Liver (tissue), 9 donors: ENCODE measurements around the gene LY6G6C. TPM values are rescaled to one million over a fixed set of nuclear protein-coding genes. Genes with fewer than 3 reads are reported as not detected.

Source experiments
- DNase-seq: peaks from one replicate; pipeline ENCODE4 v3.0.0-alpha.2; 2017; ENCODE audit warnings: low spot score
- H3K27ac ChIP-seq, 2 donors: one replicate each; pipeline ENCODE4 v1.7.0; 2013; ENCODE audit warnings: inconsistent platforms in 2 of 2, low read length in 2 of 2, control low read depth in 1 of 2, low read depth in 1 of 2, mild to moderate bottlenecking in 1 of 2
- H3K27me3 ChIP-seq, 4 donors: one replicate each; pipeline versions ENCODE4 v1.6.1 to v1.7.0; 2013; ENCODE audit warnings: low read length in 3 of 4, inconsistent platforms in 1 of 4, mild to moderate bottlenecking in 1 of 4, moderate library complexity in 1 of 4; ENCODE audit not compliant: control insufficient read depth in 4 of 4, insufficient read depth in 4 of 4
- H3K36me3 ChIP-seq, 4 donors: one replicate each; pipeline versions ENCODE4 v1.6.1 to v1.7.0; 2013; ENCODE audit warnings: low read length in 3 of 4, mild to moderate bottlenecking in 3 of 4, low read depth in 1 of 4, moderate library complexity in 1 of 4; ENCODE audit not compliant: control insufficient read depth in 4 of 4, insufficient read depth in 3 of 4
- H3K4me1 ChIP-seq, 4 donors: one replicate each; pipeline versions ENCODE4 v1.6.1 to v1.7.0; 2013; ENCODE audit warnings: low read length in 3 of 4, mild to moderate bottlenecking in 3 of 4, moderate library complexity in 1 of 4; ENCODE audit not compliant: control insufficient read depth in 4 of 4, insufficient read depth in 4 of 4
- H3K4me3 ChIP-seq, 3 donors: one replicate each; pipeline versions ENCODE4 v1.6.1 to v1.7.0; 2013; ENCODE audit warnings: low read length in 3 of 3, control low read depth in 1 of 3, low read depth in 1 of 3, mild to moderate bottlenecking in 1 of 3
- H3K9ac ChIP-seq, 2 donors: one replicate each; pipeline ENCODE4 v1.7.0; 2013; ENCODE audit warnings: low read length in 2 of 2, mild to moderate bottlenecking in 2 of 2, moderate library complexity in 2 of 2, control low read depth in 1 of 2, low read depth in 1 of 2
- H3K9me3 ChIP-seq, 4 donors: one replicate each; pipeline versions ENCODE4 v1.6.1 to v1.7.0; 2013; ENCODE audit warnings: low read length in 3 of 4; ENCODE audit not compliant: control insufficient read depth in 4 of 4
- ATF3 ChIP-seq: IDR thresholded peaks from 2 replicates; pipeline ENCODE4 v1.6.1; 2016; ENCODE audit warnings: antibody characterized with exemption
- EGR1 ChIP-seq, 2 donors: IDR thresholded peaks; 2 replicates each; pipeline ENCODE4 v1.6.1; 2016 to 2018; ENCODE audit warnings: antibody characterized with exemption in 2 of 2, low read depth in 2 of 2
- FOXA1 ChIP-seq: IDR thresholded peaks from 2 replicates; pipeline ENCODE4 v1.6.1; 2016; ENCODE audit warnings: antibody characterized with exemption
- FOXA2 ChIP-seq: IDR thresholded peaks from 2 replicates; pipeline ENCODE4 v1.6.1; 2016; ENCODE audit warnings: antibody characterized with exemption
- GABPA ChIP-seq, 2 donors: IDR thresholded peaks in 1 of 2; conservative IDR thresholded peaks in 1 of 2; 2 replicates each; pipeline ENCODE4 v1.6.1; 2016; ENCODE audit warnings: antibody characterized with exemption in 2 of 2, mild to moderate bottlenecking in 1 of 2, moderate library complexity in 1 of 2
- HNF4A ChIP-seq, 2 donors: conservative IDR thresholded peaks; 2 replicates each; pipeline ENCODE4 v1.6.1; 2016; ENCODE audit warnings: antibody characterized with exemption in 2 of 2, mild to moderate bottlenecking in 2 of 2
- HNF4G ChIP-seq: IDR thresholded peaks from 2 replicates; pipeline ENCODE4 v1.6.1; 2016; ENCODE audit warnings: antibody characterized with exemption
- MAX ChIP-seq: IDR thresholded peaks from 2 replicates; pipeline ENCODE4 v1.6.1; 2016; ENCODE audit warnings: antibody characterized with exemption
- RAD21 ChIP-seq, 2 donors: IDR thresholded peaks; 2 replicates each; pipeline ENCODE4 v1.6.1; 2016; ENCODE audit warnings: antibody characterized with exemption in 2 of 2, mild to moderate bottlenecking in 2 of 2
- REST ChIP-seq: IDR thresholded peaks from 2 replicates; pipeline ENCODE4 v1.6.1; 2016; ENCODE audit warnings: antibody characterized with exemption, mild to moderate bottlenecking
- SP1 ChIP-seq: IDR thresholded peaks from 2 replicates; pipeline ENCODE4 v1.6.1; 2018; ENCODE audit warnings: antibody characterized with exemption, mild to moderate bottlenecking
- TAF1 ChIP-seq: conservative IDR thresholded peaks from 2 replicates; pipeline ENCODE4 v1.6.1; 2016; ENCODE audit warnings: antibody characterized with exemption, mild to moderate bottlenecking
- YY1 ChIP-seq: IDR thresholded peaks from 2 replicates; pipeline ENCODE4 v1.6.1; 2016; ENCODE audit warnings: antibody characterized with exemption, mild to moderate bottlenecking
- ZBTB33 ChIP-seq: IDR thresholded peaks from 2 replicates; pipeline ENCODE4 v1.6.1; 2016; ENCODE audit warnings: antibody characterized with exemption
- WGBS: extraction: QIAGEN DNeasy Blood & Tissue Kit; methylation state at CpG from one replicate; pipeline ENCODE4 v1.1.7; 2013; 5-methylcytosine and 5-hydroxymethylcytosine counted together
- polyA plus RNA-seq, 2 donors: library from polyadenylated mRNA; stranded (reverse) in 1 of 2; unstranded in 1 of 2; fragments of 200-250 nt in 1 of 2; fragments of >200 nt in 1 of 2; fragmentation: Nextera tagmentation in 1 of 2; extraction: Ambion mirVana in 1 of 2; gene quantifications; one replicate each; pipeline versions ENCODE4 v1.2.1 to v1.2.3, GENCODE V29; 2013 to 2015
- total RNA-seq, 2 donors: library from RNA; depleted of rRNA; stranded (reverse); fragments of >200 nt; gene quantifications; one replicate each; pipeline ENCODE4 v1.2.3, GENCODE V29; 2014
- donor health status: healthy.
- donor health status: healthy.
- donor health status: healthy.
- donor health status: healthy.
- donor health status: healthy.

LY6G6C gene
- total and polyA plus RNA-seq, 4 donors, result not detected

GRCh38 chr6:31762878-31763618 lies 41.5 kb upstream of the LY6G6C start:
- Histone ChIP-seq H3K36me3 (no peaks in the 10 kb centered on the region), H3K27me3 (no peaks in the 10 kb centered on the region), H3K4me1 (no peaks in the 10 kb centered on the region), H3K4me3 (no peak overlapping the region), H3K9ac (no peak overlapping the region), H3K9me3 (no peaks in the 10 kb centered on the region), H3K27ac (no peak overlapping the region)
- DNase-seq, result no peak
- WGBS, result 83% methylated on average over 8 of the region's 8 CpGs
- no peak for TF ChIP-seq YY1
- TF ChIP-seq MAX, result no peak
- TF ChIP-seq ZBTB33, result no peak
- TF ChIP-seq FOXA1, result no peak

- no peaks in the 10 kb centered on the region for H3K27me3 ChIP-seq
- WGBS, result 84% methylated on average over 4 of the region's 4 CpGs
- no peak within 1 kb of the TSS for H3K9ac ChIP-seq
- no peak within 1 kb of the TSS for H3K27ac ChIP-seq
- H3K36me3 ChIP-seq, result no peaks in the 10 kb centered on the region
- DNase-seq, result no peak
- TF ChIP-seq SP1 (no peak), TAF1 (no peak), REST (no peak), HNF4G (no peak)
- H3K9me3 ChIP-seq, result no peaks in the 10 kb centered on the region
- no peak within 1 kb of the TSS for H3K4me3 ChIP-seq
- no peaks in the 10 kb centered on the region for H3K4me1 ChIP-seq
These were observed 40.8 kb upstream of the LY6G6C start, which contains the start of gene SAPCD1 for GRCh38 chr6:31762356-31762755. SAPCD1 (plus strand) TSS chr6:31762656; CDS start chr6:31763055, 399 bp downstream.

GRCh38 chr6:31761343-31761742 lies 39.8 kb upstream of the LY6G6C start:
- Histone ChIP-seq H3K9ac (no peak overlapping the region), H3K9me3 (no peaks in the 10 kb centered on the region), H3K4me1 (no peaks in the 10 kb centered on the region), H3K27ac (no peak overlapping the region), H3K27me3 (no peaks in the 10 kb centered on the region), H3K36me3 (no peaks in the 10 kb centered on the region), H3K4me3 (no peak overlapping the region)
- 97% methylated on average over 8 of the region's 8 CpGs for WGBS
- no peak for DNase-seq
- TF ChIP-seq TAF1 (no peak), REST (no peak), HNF4G (no peak), SP1 (no peak), HNF4A (conservative IDR thresholded peaks at IDR 0.05) (no peak), FOXA2 (no peak), GABPA (IDR thresholded peaks at IDR 0.05 in 1 of 2, conservative IDR thresholded peaks at IDR 0.05 in 1 of 2) (no peak), ATF3 (no peak), MAX (no peak), RAD21 (IDR thresholded peaks at IDR 0.05) (no peak), EGR1 (IDR thresholded peaks at IDR 0.05; ENCODE audit: low read depth in 2 of 2) (no peak), FOXA1 (no peak)
